PC-9 (cell line): Measurements from ENCODE around the gene TSPAN17. TPM values are rescaled to one million over a fixed set of nuclear protein-coding genes. Genes with fewer than 3 reads are reported as not detected.

Source experiments
- BruUV-seq: library from RNA; stranded (reverse); fragments of 400-500 nt; replicated peaks from 2 replicates; lab custom pipeline; 2021; lab: Mats Ljungman, UMichigan
- CTCF ChIA-PET: fragments of 300-600 bp; sonication (Branson Sonifier 250); formaldehyde crosslinking; loops from one replicate; lab custom pipeline; 2022; ENCODE audit warnings: antibody characterized with exemption; lab: Charles Lee
- POLR2A ChIA-PET: fragments of 300-600 bp; sonication (Branson Sonifier 250); formaldehyde crosslinking; loops from one replicate; lab custom pipeline; 2022; ENCODE audit warnings: antibody characterized with exemption; ENCODE audit not compliant: unreplicated experiment; lab: Charles Lee
- DNase-seq, 2 experiments: peaks; one replicate each; pipeline versions ENCODE4 v3.0.0 to v3.0.0-alpha.2; 2015 to 2022; ENCODE audit warnings: mixed read lengths in 1 of 2
- H2AFZ ChIP-seq: fragments of 200-600 bp; sonication (generic); 2 replicates; pipeline ENCODE4 v1.8.1; 2017; ENCODE audit warnings: antibody characterized with exemption
- H3F3A ChIP-seq: fragments of 200-600 bp; sonication (generic); 2 replicates; pipeline ENCODE4 v1.8.1; 2017; ENCODE audit warnings: antibody characterized with exemption, mild to moderate bottlenecking, low read depth; ENCODE audit not compliant: insufficient read depth
- H3K27ac ChIP-seq: fragments of 200-600 bp; sonication (generic); 2 replicates; pipeline ENCODE4 v1.6.1; 2016; ENCODE audit warnings: mixed run types
- H3K27me3 ChIP-seq: fragments of 200-600 bp; sonication (generic); 2 replicates; pipeline ENCODE4 v1.6.1; 2016; ENCODE audit warnings: low read depth, mixed run types; ENCODE audit not compliant: insufficient read depth
- H3K36me3 ChIP-seq: fragments of 200-600 bp; sonication (generic); 2 replicates; pipeline ENCODE4 v1.6.1; 2016; ENCODE audit warnings: low read depth, mixed run types
- H3K4me1 ChIP-seq: fragments of 200-600 bp; sonication (generic); replicated peaks from 2 replicates; pipeline ENCODE4 v1.6.1; 2016; ENCODE audit warnings: mixed run types; ENCODE audit not compliant: insufficient read depth
- H3K4me2 ChIP-seq: fragments of 200-600 bp; sonication (generic); 2 replicates; pipeline ENCODE4 v1.6.1; 2017; ENCODE audit warnings: mixed run types
- H3K4me3 ChIP-seq: fragments of 200-600 bp; sonication (generic); 2 replicates; pipeline ENCODE4 v1.6.1; 2016; ENCODE audit warnings: mixed run types
- H3K79me2 ChIP-seq: fragments of 200-600 bp; sonication (generic); 2 replicates; pipeline ENCODE4 v1.6.1; 2017; ENCODE audit warnings: low read depth, mixed run types
- H3K9me2 ChIP-seq: fragments of 200-600 bp; sonication (generic); 2 replicates; pipeline ENCODE4 v1.8.1; 2017; ENCODE audit warnings: mild to moderate bottlenecking; ENCODE audit not compliant: insufficient read depth
- H3K9me3 ChIP-seq: fragments of 200-600 bp; sonication (generic); 2 replicates; pipeline ENCODE4 v1.8.1; 2016; ENCODE audit warnings: low read depth; ENCODE audit not compliant: insufficient read depth
- H4K20me1 ChIP-seq: fragments of 200-600 bp; sonication (generic); 2 replicates; pipeline ENCODE4 v1.8.1; 2017; ENCODE audit not compliant: insufficient read depth
- CTCF ChIP-seq: fragments of 200-600 bp; sonication (generic); conservative IDR thresholded peaks from 2 replicates; pipeline ENCODE4 v1.6.1; 2017; ENCODE audit warnings: mixed run types, antibody characterized with exemption, mild to moderate bottlenecking, moderate library complexity
- EZH2 ChIP-seq: fragments of 200-600 bp; sonication (generic); IDR thresholded peaks from 2 replicates; pipeline ENCODE4 v1.8.0; 2017; ENCODE audit warnings: antibody characterized with exemption, low read depth
- intact Hi-C: fragments of 100-400 bp; cut with micrococcal nuclease; formaldehyde crosslinking; loops from one replicate; pipeline ENCODE4 v1.10.0; 2022; ENCODE audit not compliant: unreplicated experiment
- total RNA-seq: library from RNA; stranded (reverse); gene quantifications from 2 replicates; pipeline ENCODE4 v1.2.3, GENCODE V29; 2021

Gene TSPAN17
- total RNA-seq, 1 experiment from 2014 or later, result 81.1 TPM

GRCh38 chr5:176662371-176663333 is 15.4 kb downstream of the TSPAN17 start:
- Histone ChIP-seq H3K27me3 (no peaks in the 10 kb centered on the region), H3K9me2 (no peaks in the 10 kb centered on the region), H2AFZ (no peak overlapping the region), H3K4me3 (no peak overlapping the region), H3K27ac (no peak overlapping the region), H3K4me1 (no peaks in the 10 kb centered on the region), H3K79me2 (no peaks in the 10 kb centered on the region), H3K4me2 (no peak overlapping the region), H3F3A (peaks cover under 1% of the 10 kb centered on the region; the same call in 1 of the 2 replicates), H3K9me3 (no peaks in the 10 kb centered on the region), H3K36me3 (no peaks in the 10 kb centered on the region), H4K20me1 (no peaks in the 10 kb centered on the region)
- TF ChIP-seq CTCF (no peak), EZH2 (no peak)
- DNase-seq, result no peak
- ChIA-PET POLR2A (no interaction called here), CTCF (interaction anchor here (0.6 kb wide), 1 partner anchor 296 kb away, joined by 5 read pairs; no protein-coding TSS in a partner anchor)
- BruUV-seq, result no TSS peak
- intact Hi-C loops, result no loop called here

- no peaks in the 10 kb centered on the region for H3K9me2 ChIP-seq
- no peaks in the 10 kb centered on the region for H4K20me1 ChIP-seq
- no peak for TF ChIP-seq EZH2
- TF ChIP-seq CTCF, result no peak
- H3K4me2 ChIP-seq, result no peak overlapping the region
- intact Hi-C loops, result no loop called here
- H3K36me3 ChIP-seq, result no peaks in the 10 kb centered on the region
- BruUV-seq, result no TSS peak
- H3K27ac ChIP-seq, result no peak overlapping the region
- H3K4me1 ChIP-seq, result no peaks in the 10 kb centered on the region
- DNase-seq, result no peak
- CTCF ChIA-PET, result no interaction called here
- no peak overlapping the region for H2AFZ ChIP-seq
- POLR2A ChIA-PET, result no interaction called here
- no peaks in the 10 kb centered on the region for H3K79me2 ChIP-seq
- no peak overlapping the region for H3K4me3 ChIP-seq
- no peaks in the 10 kb centered on the region; the same call in 1 of the 2 replicates for H3F3A ChIP-seq
- H3K27me3 ChIP-seq, result no peaks in the 10 kb centered on the region; the same call in 1 of the 2 replicates
- H3K9me3 ChIP-seq, result no peaks in the 10 kb centered on the region
Measured at GRCh38 chr5:176663566-176663965, 16.3 kb downstream of the TSPAN17 start.

GRCh38 chr5:176664479-176664878 is 17.2 kb downstream of the TSPAN17 start:
- ChIA-PET CTCF (no interaction called here), POLR2A (no interaction called here)
- H2AFZ ChIP-seq, result no peak overlapping the region
- H3K79me2 ChIP-seq, result no peaks in the 10 kb centered on the region
- intact Hi-C loops, result no loop called here
- TF ChIP-seq CTCF (no peak), EZH2 (no peak)
- H3K4me1 ChIP-seq, result no peaks in the 10 kb centered on the region
- no peak overlapping the region for H3K27ac ChIP-seq
- H3K36me3 ChIP-seq, result no peaks in the 10 kb centered on the region
- H4K20me1 ChIP-seq, result no peaks in the 10 kb centered on the region
- DNase-seq, result no peak
- H3K27me3 ChIP-seq, result no peaks in the 10 kb centered on the region; the same call in 1 of the 2 replicates
- no peaks in the 10 kb centered on the region for H3K9me3 ChIP-seq
- H3K9me2 ChIP-seq, result no peaks in the 10 kb centered on the region
- H3K4me2 ChIP-seq, result no peak overlapping the region
- BruUV-seq, result no TSS peak
- H3K4me3 ChIP-seq, result no peak overlapping the region
- no peaks in the 10 kb centered on the region for H3F3A ChIP-seq
